Upper lobe of left lung (tissue), 6 donors: ENCODE measurements around the gene PA2G4. TPM values are rescaled to one million over a fixed set of nuclear protein-coding genes. Genes with fewer than 3 reads are reported as not detected.

Experiments
- ATAC-seq, 2 donors: fragments of 200-7000 bp; cut with Tn5 transposase; one replicate each; pipeline ENCODE4 v1.9.1; 2022; ENCODE audit warnings: mild to moderate bottlenecking in 2 of 2, moderate library complexity in 2 of 2; ENCODE audit not compliant: low FRiP score in 2 of 2
- DNase-seq, 2 donors: peaks; one replicate each; pipeline ENCODE4 v3.0.0-alpha.2; 2019 to 2020
- H3K27ac ChIP-seq, 4 donors: fragments of 200-600 bp; sonication (generic); one replicate each; pipeline ENCODE4 v1.5.1; 2016 to 2019
- H3K27me3 ChIP-seq, 4 donors: fragments of 200-600 bp; sonication (generic); one replicate each; pipeline ENCODE4 v1.5.1; 2017 to 2019
- H3K36me3 ChIP-seq, 4 donors: fragments of 200-600 bp; sonication (generic); one replicate each; pipeline ENCODE4 v1.5.1; 2016 to 2019
- H3K4me1 ChIP-seq, 4 donors: fragments of 200-600 bp; sonication (generic); one replicate each; pipeline ENCODE4 v1.5.1; 2018 to 2019
- H3K4me3 ChIP-seq, 4 donors: fragments of 200-600 bp; sonication (generic); one replicate each; pipeline ENCODE4 v1.5.1; 2017 to 2019; ENCODE audit warnings: mild to moderate bottlenecking in 2 of 4, moderate library complexity in 1 of 4
- H3K9me3 ChIP-seq, 4 donors: fragments of 200-600 bp; sonication (generic); one replicate each; pipeline ENCODE4 v1.5.1; 2018 to 2019
- CTCF ChIP-seq, 6 experiments: fragments of 450-650 bp in 4 of 6; fragments of 200-600 bp in 2 of 6; sonication (generic) in 2 of 6; IDR thresholded peaks; one replicate each; pipeline ENCODE4 v1.5.1; 2016 to 2019; ENCODE audit warnings: antibody characterized with exemption in 6 of 6
- EP300 ChIP-seq, 4 donors: sonication (generic); formaldehyde crosslinking; IDR thresholded peaks; one replicate each; pipeline ENCODE4 v1.5.1; 2017; ENCODE audit warnings: antibody characterized with exemption in 4 of 4, control low read depth in 2 of 4
- POLR2A ChIP-seq, 4 donors: fragments of 450-650 bp; IDR thresholded peaks; one replicate each; pipeline ENCODE4 v1.5.1; 2016 to 2017; ENCODE audit warnings: antibody characterized with exemption in 4 of 4, mild to moderate bottlenecking in 2 of 4
- POLR2AphosphoS5 ChIP-seq, 2 donors: sonication (generic); formaldehyde crosslinking; IDR thresholded peaks; one replicate each; pipeline ENCODE4 v1.5.1; 2017; ENCODE audit warnings: antibody characterized with exemption in 2 of 2
- WGBS, 2 donors: methylation state at CpG; one replicate each; pipeline ENCODE4 v1.1.5; 2017 to 2018; 5-methylcytosine and 5-hydroxymethylcytosine counted together
- total RNA-seq, 6 donors: library from RNA; depleted of rRNA in 4 of 6; stranded (reverse); fragments of >200 nt in 4 of 6; gene quantifications; one replicate each; pipeline versions ENCODE4 v1.1.0 to v1.2.1, GENCODE V29; 2016 to 2021
- donor health status: DM: no; HTN: no; CAD: no; lungs with moderate emphysema.
- donor health status: DM: no; HTN: yes; CAD: no; lungs with severe emphysema.

PA2G4 gene
- total RNA-seq, 6 donors from 2014 or later = 36.7 to 103 (median 70.7) TPM

GRCh38 chr12:56080556-56081138, 23.7 kb upstream of the PA2G4 start:
- DNase-seq (peak in 1 of 2 donors; percentile 65), ATAC-seq (peak in 1 of 2 donors; percentile 45)
- TF ChIP-seq POLR2AphosphoS5 (IDR thresholded peaks at IDR 0.05) = peak in 1 of 2 donors; percentile 31
- no peak for TF ChIP-seq EP300 (IDR thresholded peaks at IDR 0.05)
- peak in 1 of 4 donors; percentile 12 for TF ChIP-seq POLR2A (IDR thresholded peaks at IDR 0.05)
- peak in 1 of 6 experiments; percentile 5 for TF ChIP-seq CTCF (IDR thresholded peaks at IDR 0.05)
- H3K36me3 ChIP-seq = peaks cover 0 to 8% (median 0%) of the 10 kb centered on the region in 4 donors
- H3K9me3 ChIP-seq = no peaks in the 10 kb centered on the region
- H3K4me1 ChIP-seq = peaks cover 7 to 35% (median 20%) of the 10 kb centered on the region in 4 donors
- 21 to 28% methylated on average over 12 to 20 of the region's 20 CpGs for WGBS, 2 donors
- H3K27me3 ChIP-seq = peaks cover 0 to 9% (median 7%) of the 10 kb centered on the region in 4 donors
- peak overlapping the region; percentile 40 to 73 (median 60) for H3K4me3 ChIP-seq
- peak overlapping the region; percentile 84 to 94 (median 88) for H3K27ac ChIP-seq

GRCh38 chr12:56081393-56082347, 22.7 kb upstream of the PA2G4 start:
- ATAC-seq = no peak

GRCh38 chr12:56082382-56082781, 22.0 kb upstream of the PA2G4 start:
- WGBS, 2 donors = 67 to 79% methylated on average over 2 of the region's 2 CpGs
- Histone ChIP-seq H3K9me3 (no peaks in the 10 kb centered on the region), H3K4me3 (peak overlapping the region in 2 of 4 donors; percentile 71 to 73), H3K27me3 (peaks cover 0 to 9% (median 7%) of the 10 kb centered on the region in 4 donors), H3K27ac (peak overlapping the region in 3 of 4 donors; percentile 86 to 94 (median 89)), H3K4me1 (peaks cover 17 to 36% (median 25%) of the 10 kb centered on the region in 4 donors), H3K36me3 (peaks cover 0 to 8% (median 0%) of the 10 kb centered on the region in 4 donors)
- DNase-seq (no peak), ATAC-seq (no peak)
- no peak for TF ChIP-seq POLR2A (IDR thresholded peaks at IDR 0.05)
- TF ChIP-seq CTCF (IDR thresholded peaks at IDR 0.05) = no peak
- no peak for TF ChIP-seq EP300 (IDR thresholded peaks at IDR 0.05)
- no peak for TF ChIP-seq POLR2AphosphoS5 (IDR thresholded peaks at IDR 0.05)

More at GRCh38 chr12:56081393-56082347, 22.7 kb upstream of the PA2G4 start:
- peaks cover 14 to 35% (median 22%) of the 10 kb centered on the region in 4 donors for H3K4me1 ChIP-seq
- peak in 1 of 2 donors; percentile 63 for DNase-seq
- no peaks in the 10 kb centered on the region for H3K9me3 ChIP-seq
- 45 to 53% methylated on average over 4 to 6 of the region's 6 CpGs for WGBS, 2 donors
- peak overlapping the region; percentile 84 to 94 (median 88) for H3K27ac ChIP-seq
- H3K36me3 ChIP-seq = peaks cover 0 to 8% (median 0%) of the 10 kb centered on the region in 4 donors
- peak overlapping the region; percentile 7 to 73 (median 60) for H3K4me3 ChIP-seq
- TF ChIP-seq CTCF (IDR thresholded peaks at IDR 0.05) (no peak), POLR2A (IDR thresholded peaks at IDR 0.05) (peak in 1 of 4 donors; percentile 33), POLR2AphosphoS5 (IDR thresholded peaks at IDR 0.05) (no peak)
- peaks cover 0 to 9% (median 7%) of the 10 kb centered on the region in 4 donors for H3K27me3 ChIP-seq

GRCh38 chr12:56082967-56083366, 21.4 kb upstream of the PA2G4 start:
- H3K27me3 ChIP-seq = peaks cover 0 to 9% (median 7%) of the 10 kb centered on the region in 4 donors
- peaks cover 17 to 40% (median 29%) of the 10 kb centered on the region in 4 donors for H3K4me1 ChIP-seq
- TF ChIP-seq POLR2AphosphoS5 (IDR thresholded peaks at IDR 0.05) (no peak), EP300 (IDR thresholded peaks at IDR 0.05) (no peak), POLR2A (IDR thresholded peaks at IDR 0.05) (no peak), CTCF (IDR thresholded peaks at IDR 0.05) (no peak)
- ATAC-seq = no peak
- H3K4me3 ChIP-seq = no peak overlapping the region
- peaks cover 0 to 8% (median 0%) of the 10 kb centered on the region in 4 donors for H3K36me3 ChIP-seq
- peak overlapping the region in 2 of 4 donors; percentile 86 to 89 for H3K27ac ChIP-seq
- 61 to 72% methylated on average over 3 of the region's 3 CpGs for WGBS, 2 donors
- no peaks in the 10 kb centered on the region for H3K9me3 ChIP-seq
- DNase-seq = no peak
